Upper lobe of left lung (tissue), 4 donors: ENCODE data around the gene ACOT12.

Source experiments
- EP300 ChIP-seq, 4 donors: sonication (generic); formaldehyde crosslinking; IDR thresholded peaks; one replicate each; pipeline ENCODE4 v1.5.1; 2017; ENCODE audit warnings: antibody characterized with exemption in 4 of 4, control low read depth in 2 of 4
- POLR2A ChIP-seq, 4 donors: fragments of 450-650 bp; IDR thresholded peaks; one replicate each; pipeline ENCODE4 v1.5.1; 2016 to 2017; ENCODE audit warnings: antibody characterized with exemption in 4 of 4, mild to moderate bottlenecking in 2 of 4
- POLR2AphosphoS5 ChIP-seq, 2 donors: sonication (generic); formaldehyde crosslinking; IDR thresholded peaks; one replicate each; pipeline ENCODE4 v1.5.1; 2017; ENCODE audit warnings: antibody characterized with exemption in 2 of 2
- TF ChIP-seq, protein P1 (sequence below), 6 experiments: fragments of 450-650 bp in 4 of 6; fragments of 200-600 bp in 2 of 6; sonication (generic) in 2 of 6; IDR thresholded peaks; one replicate each; pipeline ENCODE4 v1.5.1; 2016 to 2019; ENCODE audit warnings: antibody characterized with exemption in 6 of 6

- TF ChIP-seq POLR2A (IDR thresholded peaks at IDR 0.05) = no peak
- TF ChIP-seq, protein P1, sequence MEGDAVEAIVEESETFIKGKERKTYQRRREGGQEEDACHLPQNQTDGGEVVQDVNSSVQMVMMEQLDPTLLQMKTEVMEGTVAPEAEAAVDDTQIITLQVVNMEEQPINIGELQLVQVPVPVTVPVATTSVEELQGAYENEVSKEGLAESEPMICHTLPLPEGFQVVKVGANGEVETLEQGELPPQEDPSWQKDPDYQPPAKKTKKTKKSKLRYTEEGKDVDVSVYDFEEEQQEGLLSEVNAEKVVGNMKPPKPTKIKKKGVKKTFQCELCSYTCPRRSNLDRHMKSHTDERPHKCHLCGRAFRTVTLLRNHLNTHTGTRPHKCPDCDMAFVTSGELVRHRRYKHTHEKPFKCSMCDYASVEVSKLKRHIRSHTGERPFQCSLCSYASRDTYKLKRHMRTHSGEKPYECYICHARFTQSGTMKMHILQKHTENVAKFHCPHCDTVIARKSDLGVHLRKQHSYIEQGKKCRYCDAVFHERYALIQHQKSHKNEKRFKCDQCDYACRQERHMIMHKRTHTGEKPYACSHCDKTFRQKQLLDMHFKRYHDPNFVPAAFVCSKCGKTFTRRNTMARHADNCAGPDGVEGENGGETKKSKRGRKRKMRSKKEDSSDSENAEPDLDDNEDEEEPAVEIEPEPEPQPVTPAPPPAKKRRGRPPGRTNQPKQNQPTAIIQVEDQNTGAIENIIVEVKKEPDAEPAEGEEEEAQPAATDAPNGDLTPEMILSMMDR (IDR thresholded peaks at IDR 0.05) = no peak
- no peak for TF ChIP-seq POLR2AphosphoS5 (IDR thresholded peaks at IDR 0.05)
- no peak for TF ChIP-seq EP300 (IDR thresholded peaks at IDR 0.05)
These were observed 33.3 kb downstream of the ACOT12 start for GRCh38 chr5:81360640-81361039.
